ENCODE results near the gene MEIOC.
"Not testable (repeated sequence)": the region's sequence is repeated elsewhere in the genome, so short reads cannot be mapped to it uniquely, and the experiment has no call there.

MEIOC gene

DNA sequence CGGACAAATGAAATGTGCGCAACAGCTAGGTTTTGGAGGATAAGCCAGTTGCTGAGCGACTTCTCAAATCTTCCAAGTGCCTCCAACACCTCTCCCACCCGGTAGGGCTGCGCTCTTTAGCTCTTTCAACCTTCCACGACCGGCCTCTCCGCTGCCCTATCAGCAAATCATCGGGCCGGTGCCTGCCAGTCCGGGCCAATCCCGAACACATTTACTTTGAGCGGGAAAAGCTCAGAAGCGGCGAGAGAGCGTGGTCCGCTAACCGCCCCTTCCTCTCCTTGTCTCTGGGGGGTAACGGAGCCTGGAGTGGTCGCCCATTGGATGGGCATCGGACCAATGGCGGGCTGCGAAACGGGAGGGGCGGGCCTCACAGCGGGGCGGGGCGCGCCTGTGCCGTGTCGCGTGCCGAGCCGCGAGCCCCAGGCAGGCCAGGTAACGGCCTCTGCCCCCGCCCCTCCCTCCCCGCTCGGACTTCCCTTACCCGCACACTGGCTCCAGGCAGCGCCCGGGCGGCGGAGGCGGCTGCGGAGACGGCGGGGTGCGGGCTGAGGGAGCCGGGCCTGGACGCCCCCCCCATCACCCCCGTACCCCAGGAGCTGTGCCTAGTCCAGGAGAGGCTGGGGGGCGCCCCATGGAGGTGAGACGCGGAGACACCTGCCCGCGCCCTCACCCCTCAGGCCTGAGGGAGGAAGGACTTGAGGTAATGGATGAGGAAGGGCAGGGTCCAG is at the start of gene MEIOC:
Gene MEIOC (plus strand): TSS at position 486 of the 728 bp plus-strand sequence. CDS start 146 bp downstream, at position 632.
- no peak for DNase-seq

DNA sequence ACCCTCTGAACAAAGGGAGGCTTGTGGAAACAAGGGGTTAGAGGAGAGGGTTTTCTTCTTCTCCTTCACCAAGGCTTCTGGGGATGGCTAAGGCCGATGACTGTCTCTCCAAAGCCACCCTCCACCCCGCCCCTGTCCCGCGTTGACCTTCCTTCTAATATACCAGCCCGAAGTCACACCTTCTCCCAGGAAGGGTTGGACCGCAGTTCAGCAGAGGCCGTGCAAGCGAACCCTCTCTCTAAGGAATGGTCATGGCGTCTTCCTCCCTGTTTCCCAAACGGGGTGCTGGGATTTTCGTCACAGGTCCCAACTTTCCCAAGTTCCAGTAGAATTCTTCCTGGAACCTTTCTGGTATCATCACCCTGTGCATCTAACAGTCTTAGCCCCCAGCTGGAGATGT is 49.6 kb upstream of the MEIOC start:
- no peak for DNase-seq

DNA sequence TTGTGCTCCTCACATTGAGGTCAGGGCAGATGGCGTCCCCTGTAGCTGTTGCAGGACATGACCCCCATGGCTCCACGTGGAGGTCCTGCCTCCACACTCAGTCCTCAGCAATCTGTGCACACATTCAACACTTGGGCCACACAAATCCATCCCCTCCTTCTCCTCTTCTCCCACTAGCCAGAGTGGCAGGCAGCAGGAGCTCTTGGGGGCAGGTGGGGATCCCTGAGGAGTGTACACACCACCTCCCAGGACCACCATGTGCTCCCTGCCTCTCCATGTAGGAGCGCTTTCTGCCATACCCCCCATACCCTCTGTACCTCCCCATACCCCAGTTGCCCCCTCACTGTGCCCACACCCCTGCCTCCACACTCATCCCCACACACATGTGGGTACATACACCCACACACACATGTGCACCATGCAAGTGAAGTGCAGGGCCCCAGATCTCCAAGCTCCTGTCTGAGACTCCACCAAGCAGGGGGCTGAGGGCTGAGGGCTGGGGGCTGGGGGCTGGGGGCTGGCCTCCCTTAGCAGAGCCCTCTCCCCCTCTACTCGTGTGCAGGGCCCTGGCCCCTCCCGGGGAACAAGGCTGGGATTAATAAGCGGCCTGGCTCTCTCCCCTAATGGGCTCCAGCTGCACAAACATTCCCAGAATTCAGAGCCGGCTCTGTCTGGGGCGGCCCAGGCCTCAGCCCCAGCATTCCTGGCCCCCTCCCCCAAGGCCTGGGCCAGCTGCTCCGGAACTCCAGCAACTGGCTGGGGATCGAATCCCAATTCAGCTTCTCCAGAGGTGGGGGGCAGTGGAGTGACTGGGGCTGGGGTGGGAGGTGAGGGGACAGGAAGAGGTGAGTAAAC is 48.2 kb upstream of the MEIOC start:
- DNase-seq: peak; percentile 93 to 94

DNA sequence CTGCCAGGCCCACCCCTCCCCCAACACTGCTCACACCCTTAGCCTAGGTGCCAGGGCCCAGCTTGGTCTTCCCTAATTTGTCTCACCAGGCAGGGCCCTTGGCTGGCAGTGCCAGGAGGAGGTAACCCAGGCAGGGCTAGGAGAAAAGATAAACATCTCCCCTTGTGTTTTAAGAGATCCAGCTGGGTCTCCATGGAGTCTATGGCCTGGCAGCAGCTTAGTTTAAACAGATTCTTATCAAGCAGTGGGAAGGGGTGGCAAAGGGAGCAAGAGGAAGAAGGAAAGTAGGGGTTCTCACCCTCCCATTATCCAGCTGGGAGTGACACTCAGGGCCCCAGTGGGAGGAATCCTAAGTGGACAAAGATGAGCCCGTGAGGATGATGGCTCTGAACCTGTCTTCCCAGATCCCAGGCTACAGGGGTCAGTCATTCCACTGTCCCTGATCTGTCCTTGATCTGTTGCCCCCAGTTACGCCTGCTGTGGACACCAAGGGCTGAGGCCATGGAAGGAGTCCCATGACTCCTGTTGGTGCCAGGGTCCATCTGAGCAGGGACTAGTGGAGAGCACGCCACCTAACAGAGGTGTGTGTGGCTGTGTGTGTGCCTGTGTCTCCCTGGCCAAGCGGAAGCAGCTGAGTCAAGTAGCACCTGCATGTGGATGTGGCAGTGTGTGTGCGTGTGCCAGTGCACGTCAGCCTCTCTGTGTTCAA is 47.4 kb upstream of the MEIOC start:
- DNase-seq: peak; percentile 94 to 96

DNA sequence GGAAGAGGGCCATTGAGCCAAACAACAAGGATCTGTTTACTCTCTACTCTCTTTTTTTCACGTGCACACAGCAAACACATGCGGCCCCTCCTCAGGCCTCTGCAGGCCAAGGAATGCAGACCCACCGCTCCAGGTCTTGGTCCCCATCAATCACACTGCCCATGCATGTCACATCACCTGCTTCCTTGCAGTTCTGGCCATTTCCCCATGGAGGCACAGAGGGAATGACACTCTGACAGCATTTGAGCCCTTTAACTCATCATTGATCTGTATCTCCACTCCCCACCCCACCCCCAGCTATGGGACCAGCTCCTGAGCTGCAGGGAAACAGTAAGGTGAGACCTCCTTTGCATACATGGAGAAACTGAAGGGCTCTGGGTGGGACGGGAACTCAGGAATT is 45.9 kb upstream of the MEIOC start:
- DNase-seq: peak in 1 of 2 experiments; percentile 25

DNA sequence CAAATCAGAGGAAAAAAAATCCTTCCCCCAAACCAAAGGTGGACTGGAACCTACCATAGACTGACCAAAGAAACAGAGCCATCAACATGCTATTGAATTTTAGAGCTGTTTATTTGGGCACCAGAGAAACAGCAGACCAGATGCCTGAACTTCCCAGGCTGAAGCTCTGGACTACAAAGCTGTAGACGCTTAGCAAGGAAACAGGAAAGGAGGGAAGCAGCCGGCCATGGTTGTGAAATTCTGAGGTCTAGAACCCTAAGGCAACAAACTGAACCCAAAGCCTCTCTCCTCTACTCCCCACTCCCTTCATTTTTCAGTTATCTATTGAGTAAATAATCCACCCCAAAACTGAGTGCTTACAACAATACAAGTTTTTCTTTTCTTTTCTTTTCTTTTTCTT is 45.4 kb upstream of the MEIOC start:
- no peak for DNase-seq

DNA sequence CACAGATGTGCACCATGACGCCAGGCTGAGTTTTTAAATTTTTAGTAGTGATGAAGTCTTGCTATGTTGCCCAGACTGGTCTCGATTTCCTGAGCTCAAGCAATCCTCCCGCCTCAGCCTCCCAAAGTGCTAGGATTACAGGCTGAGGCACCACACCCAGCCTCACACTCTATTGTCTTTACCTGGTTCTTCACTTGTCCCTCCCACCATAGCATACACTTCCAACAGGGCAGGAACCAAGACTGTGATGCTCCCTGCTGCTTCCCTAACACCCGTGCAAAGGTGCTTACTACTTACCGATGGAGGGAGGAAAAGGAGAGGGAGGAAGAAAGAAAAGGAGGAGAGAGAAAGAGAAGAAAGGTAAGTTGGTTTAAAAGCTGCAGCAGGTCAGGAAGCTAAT is 41.4 kb upstream of the MEIOC start:
- no peak for DNase-seq

DNA sequence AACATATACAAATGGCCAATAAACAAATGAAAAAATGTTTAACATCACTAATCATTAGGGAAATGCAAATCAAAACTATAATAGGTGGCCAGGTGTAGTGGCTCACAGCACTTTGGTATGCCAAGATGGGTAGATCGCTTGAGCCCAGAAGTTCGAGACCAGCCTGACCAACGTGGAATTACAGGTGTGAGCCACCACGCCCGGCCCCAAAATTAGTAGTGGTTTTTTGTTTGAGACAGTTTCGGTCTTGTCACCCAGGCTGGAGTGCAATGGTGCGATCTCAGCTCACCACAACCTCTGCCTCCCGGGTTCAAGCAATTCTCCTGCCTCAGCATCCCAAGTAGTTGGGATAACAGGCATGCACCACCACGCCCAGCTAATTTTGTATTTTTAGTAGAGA is 37.6 kb upstream of the MEIOC start:
- DNase-seq: not testable (repeated sequence)

DNA sequence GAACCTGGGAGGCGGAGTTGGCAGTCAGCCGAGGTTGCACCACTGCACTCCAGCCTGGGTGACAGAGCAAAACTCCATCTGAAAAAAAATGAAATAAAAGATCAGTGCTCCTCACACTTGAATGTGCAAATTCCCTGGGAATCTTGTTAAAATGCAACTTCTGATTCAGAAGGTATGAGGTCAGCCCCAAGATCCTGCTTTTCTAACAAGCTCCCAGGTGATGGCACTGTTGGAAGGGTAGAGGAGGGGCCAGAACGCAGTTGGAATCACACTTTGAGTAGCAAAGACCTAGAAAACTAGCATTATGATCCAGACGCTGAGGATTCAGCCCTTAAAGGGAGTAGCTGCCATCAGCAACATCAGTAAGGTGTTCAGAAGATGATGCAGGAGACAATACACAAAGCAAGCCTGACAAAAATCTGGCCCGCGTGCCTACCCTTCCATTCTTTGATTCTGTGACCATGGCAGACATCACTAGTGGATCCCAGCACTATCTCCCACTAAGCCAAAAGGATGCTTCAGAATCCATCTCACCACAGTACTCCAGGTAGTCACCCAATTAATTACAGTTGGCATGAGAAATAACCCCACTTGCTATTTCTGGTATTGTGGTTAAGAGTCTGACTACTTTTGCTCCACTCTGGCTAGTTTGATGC is 33.1 kb upstream of the MEIOC start:
- no peak for DNase-seq

DNA sequence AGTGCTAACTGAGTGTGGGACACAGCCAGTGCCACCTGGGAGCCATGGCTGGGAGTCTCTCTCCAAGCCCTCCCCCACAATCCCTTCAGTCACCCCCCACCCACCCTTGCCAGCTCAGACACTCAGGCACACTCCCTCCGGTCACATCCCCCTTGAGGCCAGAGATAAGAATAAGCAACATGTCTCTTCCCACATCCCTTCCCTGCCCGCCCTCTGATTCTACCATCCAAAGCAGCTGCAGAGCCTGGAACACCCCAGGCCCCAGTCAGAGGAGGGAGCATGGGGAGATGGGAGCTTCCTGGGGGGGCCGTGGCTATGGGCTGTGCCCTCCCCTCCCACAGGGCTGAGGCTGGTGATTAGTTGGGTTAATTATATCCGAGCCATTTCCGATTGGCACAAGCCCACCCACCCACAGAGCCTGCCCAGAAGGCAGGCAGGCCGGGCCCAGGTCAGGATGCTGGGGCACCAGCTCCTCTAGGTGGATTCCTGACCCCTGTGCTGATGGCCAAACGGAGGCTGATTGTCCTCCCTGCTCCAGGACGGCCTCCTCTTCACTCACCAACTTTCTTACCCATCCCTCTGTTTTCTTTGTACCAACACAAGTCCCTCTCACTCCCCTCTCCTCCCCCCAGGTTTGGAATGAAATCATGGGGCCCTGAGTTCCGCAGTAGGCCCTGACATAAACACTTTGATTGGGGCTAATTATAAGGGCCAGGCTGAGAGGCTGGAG is 28.6 kb upstream of the MEIOC start:
- peak in 1 of 2 experiments; percentile 27 for DNase-seq

DNA sequence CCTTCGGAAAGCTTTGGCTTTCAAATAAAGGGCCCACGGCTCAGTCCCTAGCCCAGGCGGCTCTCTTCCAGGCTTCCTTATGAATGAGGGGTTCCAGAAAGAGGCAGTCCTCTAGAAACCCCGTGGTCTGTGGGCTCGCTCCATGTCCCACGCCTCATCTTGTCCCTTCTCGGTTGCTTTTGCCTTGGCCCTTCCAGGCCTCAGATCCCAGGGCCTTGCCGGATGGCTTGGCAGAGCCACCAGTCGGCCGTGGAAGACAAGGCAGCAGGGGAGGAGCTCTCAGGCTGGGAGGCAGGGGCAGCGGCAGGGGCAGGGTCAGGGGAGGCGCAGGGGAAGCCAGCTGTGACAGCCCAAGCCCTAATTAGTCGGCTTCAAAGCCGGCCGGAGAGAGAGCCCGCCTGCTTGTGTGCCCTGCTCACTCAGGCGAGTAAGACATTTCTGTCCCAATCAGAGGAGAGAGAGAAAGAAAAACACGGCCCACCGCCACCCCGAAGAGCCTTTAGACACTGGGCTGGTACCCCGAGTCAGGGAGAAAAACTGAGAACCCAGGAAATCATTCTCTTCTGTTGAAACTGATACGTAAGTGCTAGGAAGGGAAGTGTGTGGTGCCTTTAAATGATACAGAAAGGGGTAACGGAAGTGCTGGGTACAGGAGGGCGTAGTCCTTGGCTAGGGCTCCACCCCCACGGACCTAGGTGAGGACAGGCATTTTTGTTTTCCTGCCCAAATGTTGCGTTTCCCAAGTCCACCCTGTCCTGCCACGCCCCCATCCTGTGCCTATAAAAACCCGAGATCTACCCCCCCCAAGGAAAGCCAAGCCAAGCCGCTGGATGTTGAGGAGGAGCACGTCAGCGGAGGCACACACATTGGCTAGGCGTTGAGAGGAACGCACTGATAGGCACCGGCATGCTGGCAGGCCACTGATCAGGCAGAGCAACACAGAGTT is 27.8 kb upstream of the MEIOC start:
- peak; percentile 88 to 94 for DNase-seq

DNA sequence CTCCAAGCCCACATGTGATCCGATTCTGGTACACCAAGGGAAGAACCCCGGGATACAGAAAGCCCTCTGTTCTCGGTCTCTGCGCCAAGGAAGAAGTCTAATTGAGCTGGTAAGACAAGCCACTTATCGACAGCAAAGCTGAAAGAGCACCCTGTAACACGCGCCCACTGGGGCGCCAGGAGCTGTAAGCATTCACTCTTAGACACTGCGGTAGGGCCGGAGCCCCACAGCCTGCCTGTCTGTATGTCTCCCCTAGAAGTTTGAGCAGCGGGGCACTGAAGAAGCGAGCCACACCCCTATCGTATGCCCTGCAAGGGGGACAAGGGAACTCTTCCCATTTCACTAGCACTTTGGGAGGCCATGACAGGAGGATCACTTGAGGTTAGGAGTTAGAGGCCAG is 27.0 kb upstream of the MEIOC start:
- no peak for DNase-seq

DNA sequence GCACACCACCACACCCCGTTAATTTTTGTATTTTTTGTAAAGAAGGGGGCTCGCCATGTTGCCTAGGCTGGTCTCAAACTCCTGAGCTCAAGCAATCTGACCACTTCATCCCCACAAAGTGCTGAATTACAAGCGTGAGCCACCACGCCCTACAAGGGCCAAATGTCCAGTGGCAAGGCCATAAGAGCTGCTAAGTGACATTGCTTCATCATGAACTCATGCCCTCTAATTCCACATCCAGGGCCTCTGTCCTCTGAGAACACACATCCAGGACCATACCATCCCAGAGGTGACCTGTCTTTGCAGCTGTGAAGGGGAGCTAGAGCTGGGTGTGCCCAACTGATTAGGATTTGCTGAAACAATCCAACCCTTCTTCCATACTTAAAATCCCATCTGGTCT is 25.6 kb upstream of the MEIOC start:
- no peak for DNase-seq

DNA sequence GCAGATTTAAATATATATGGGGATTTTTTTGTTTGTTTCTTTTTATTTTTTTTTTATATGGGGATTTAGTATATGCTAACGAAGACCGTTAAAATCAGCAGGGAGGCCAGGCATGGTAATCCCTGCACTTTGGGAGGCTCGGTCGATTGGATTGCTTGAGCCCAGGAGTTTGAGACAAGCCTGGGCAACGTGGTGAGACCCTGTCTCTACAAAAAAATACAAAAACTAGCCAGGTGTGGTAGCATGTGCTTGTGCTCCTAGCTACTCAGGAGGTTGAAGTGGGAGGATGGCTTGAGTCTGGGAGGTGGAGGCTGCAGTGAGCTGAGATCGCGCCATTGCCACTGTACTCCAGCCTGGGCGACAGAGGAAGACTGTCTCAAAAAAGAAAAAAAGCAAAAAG is 22.3 kb upstream of the MEIOC start:
- DNase-seq: no peak

DNA sequence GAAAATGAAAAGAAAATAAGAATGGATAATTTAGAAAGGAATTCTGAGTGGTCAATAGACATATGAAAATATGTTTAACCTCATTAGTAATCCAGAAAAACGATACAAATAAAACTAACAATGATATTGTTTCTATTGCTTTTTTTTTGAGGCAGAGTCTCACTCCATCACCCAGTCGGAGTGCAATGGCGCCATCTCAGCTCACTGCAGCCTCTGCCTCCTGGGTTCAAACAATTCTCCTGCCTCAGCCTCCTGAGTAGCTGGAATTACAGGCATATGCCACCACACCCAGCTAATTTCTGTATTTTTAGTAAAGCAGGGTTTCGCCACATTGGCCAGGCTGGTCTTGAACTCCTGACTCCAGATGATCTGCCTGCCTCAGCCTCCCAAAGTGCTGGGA is 21.9 kb upstream of the MEIOC start:
- not testable (repeated sequence) for DNase-seq

DNA sequence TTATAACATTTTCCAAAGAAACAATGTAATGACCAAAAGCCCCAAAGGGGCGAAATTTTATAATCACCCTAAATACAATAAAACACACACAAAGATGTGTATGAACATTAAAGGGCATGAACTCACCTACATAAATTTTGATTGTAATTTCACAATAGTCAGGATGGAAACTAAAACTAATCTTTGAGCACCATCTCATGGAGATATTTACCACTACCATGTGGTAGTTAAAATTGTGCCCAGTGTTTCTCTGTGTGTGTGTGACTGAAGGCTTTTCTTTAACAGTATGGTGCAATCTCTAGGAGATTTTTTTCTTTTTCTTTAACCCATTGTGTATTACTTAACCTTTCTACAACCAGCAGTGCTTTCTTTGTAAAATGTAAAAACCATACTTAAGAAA is 19.7 kb upstream of the MEIOC start:
- no peak for DNase-seq

DNA sequence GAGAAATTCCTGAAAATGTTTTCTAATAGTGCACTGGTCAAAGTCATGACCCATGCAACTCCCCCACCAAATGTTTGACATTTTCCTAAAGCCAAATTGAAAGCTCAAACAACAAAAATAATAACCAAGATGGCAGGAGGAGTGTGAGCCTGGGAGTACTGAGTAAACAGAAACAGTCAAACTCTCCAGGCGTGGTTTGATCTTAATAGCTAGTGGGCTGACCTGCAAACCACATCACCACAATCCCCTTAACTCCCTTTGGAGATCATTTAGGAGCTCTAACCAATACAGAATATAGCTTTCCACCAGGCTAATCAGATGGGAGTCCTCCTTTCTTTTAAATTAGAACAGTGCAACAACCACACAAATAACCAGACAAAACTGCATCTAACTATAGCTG is 19.2 kb upstream of the MEIOC start:
- DNase-seq: no peak

DNA sequence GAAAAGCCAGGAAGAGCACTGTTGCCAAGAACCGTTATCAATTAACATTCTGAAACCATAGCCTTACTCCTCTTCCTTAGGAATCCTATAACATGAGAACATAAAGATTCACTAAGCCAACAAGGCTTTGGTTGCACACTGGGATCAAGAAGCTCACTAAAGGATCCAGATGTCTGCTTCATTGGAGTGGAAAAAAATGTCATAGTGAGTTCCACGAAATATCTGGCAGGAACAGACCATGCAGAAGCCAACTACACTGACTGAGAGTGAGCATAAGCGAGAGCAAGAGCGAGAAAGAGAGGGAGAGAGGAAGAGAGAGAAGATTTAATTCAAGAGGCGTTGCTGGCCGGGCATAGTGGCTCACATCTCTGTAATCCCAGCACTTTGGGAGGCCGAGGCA is 13.4 kb upstream of the MEIOC start:
- no peak for DNase-seq

DNA sequence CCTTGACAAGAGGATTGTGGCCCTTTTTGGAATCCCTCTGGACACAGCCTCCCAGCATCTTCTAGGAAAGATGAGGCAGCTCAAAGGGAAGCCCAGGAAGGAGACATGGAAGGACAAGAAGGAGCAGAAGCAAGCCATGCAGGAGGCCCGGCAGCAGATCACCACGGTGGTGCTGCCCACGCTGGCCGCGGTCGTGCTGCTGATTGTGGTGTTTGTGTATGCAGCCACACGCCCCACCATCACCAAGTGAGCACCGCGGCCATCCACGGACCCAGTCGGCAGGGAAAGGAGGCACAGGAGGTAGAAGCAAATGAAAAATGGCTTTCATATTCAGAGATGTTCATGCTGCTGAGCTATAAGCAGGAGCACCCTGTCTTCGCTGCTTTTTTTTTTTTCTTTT is 10.9 kb upstream of the MEIOC start:
- no peak for DNase-seq

DNA sequence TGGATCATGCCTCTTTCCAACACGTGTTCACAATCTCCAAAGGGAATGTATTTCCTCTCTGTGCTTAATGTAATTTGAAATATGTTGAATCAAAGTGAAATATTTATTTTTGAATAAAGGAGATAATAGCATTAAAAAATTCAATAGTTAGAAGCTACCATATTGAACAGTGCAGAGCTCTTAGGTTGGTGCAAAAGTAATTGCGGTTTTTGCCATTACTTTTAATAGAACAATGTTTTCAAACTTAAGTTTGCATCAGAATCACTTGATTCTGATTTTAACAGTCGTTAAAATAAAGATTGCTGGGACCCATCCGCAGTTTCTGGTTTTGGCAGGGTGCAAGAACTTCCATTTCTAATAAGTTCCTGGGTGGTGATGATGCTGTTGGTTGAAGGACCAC is 10.0 kb upstream of the MEIOC start:
- DNase-seq: no peak

DNA sequence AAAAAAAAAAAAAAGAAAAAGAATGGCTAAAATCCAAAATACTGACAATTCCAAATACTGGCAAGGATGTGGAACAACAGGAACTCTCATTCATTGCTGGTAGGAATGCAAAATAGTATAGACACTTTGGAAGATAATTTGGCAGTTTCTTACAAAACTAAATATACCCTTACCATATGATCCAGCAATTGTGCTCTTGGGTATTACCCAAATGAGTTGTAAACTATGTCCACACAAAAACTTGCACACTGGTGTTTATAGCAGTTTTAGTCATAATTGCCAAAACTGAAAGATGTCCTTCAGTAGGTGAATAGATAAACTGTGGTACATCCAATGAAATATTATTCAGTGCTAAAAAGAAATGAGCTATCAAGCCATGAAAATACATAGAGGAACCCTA is 8.5 kb upstream of the MEIOC start:
- no peak for DNase-seq

Measured in SHP77 (cell line).